HL-60 (cell line): Measurements from ENCODE around the gene AKAP8L.

Source experiments
- DNase-seq, 2 experiments: peaks; one replicate each; pipeline ENCODE4 v3.0.0-alpha.2; 2010 to 2020; ENCODE audit warnings: low read depth in 1 of 2, low spot score in 1 of 2
- H3K27ac ChIP-seq: fragments of 250-450 bp; sonication (Bioruptor Pico); replicated peaks from 2 replicates; pipeline ENCODE4 v1.5.1; 2020; ENCODE audit warnings: mild to moderate bottlenecking, moderate library complexity
- H3K27me3 ChIP-seq: fragments of 250-450 bp; sonication (Bioruptor Pico); 2 replicates; pipeline ENCODE4 v1.5.1; 2021; ENCODE audit warnings: mild to moderate bottlenecking, moderate library complexity; ENCODE audit not compliant: insufficient read depth, poor library complexity, severe bottlenecking
- H3K4me3 ChIP-seq: replicated peaks from 2 replicates; pipeline ENCODE4 v1.5.1; 2011; ENCODE audit warnings: mild to moderate bottlenecking, control low read depth, low read length; ENCODE audit not compliant: insufficient read depth
- CTCF ChIP-seq: IDR thresholded peaks from one replicate; pipeline ENCODE4 v1.5.1; 2011; ENCODE audit warnings: low read length, control low read depth, inconsistent platforms; ENCODE audit not compliant: insufficient read depth
- GABPA ChIP-seq: IDR thresholded peaks from 2 replicates; pipeline ENCODE4 v1.6.1; 2012; ENCODE audit warnings: low read depth
- POLR2AphosphoS5 ChIP-seq: IDR thresholded peaks from 2 replicates; pipeline ENCODE4 v1.6.1; 2012; ENCODE audit warnings: low read depth
- REST ChIP-seq: IDR thresholded peaks from 2 replicates; pipeline ENCODE4 v1.6.1; 2012; ENCODE audit warnings: low read depth; ENCODE audit not compliant: insufficient replicate concordance
- SPI1 ChIP-seq: IDR thresholded peaks from 2 replicates; pipeline ENCODE4 v1.6.1; 2012; ENCODE audit warnings: low read depth, mild to moderate bottlenecking, borderline replicate concordance

The AKAP8L gene

GRCh38 chr19:15358918-15359317, 59.9 kb downstream of the AKAP8L start:
- DNase-seq: no peak
- no peak overlapping the region for H3K27ac ChIP-seq
- TF ChIP-seq SPI1 (no peak), REST (no peak)
- H3K4me3 ChIP-seq: no peak overlapping the region
- H3K27me3 ChIP-seq: no peaks in the 10 kb centered on the region

- TF ChIP-seq SPI1 (no peak), GABPA (no peak), POLR2AphosphoS5 (no peak), CTCF (no peak), REST (no peak)
- no peak overlapping the region for H3K4me3 ChIP-seq
- H3K27me3 ChIP-seq: no peaks in the 10 kb centered on the region
- DNase-seq: no peak
- no peak overlapping the region for H3K27ac ChIP-seq
Measured at GRCh38 chr19:15357906-15358305, 60.9 kb downstream of the AKAP8L start.

- Histone ChIP-seq H3K27ac (no peak overlapping the region), H3K27me3 (no peaks in the 10 kb centered on the region), H3K4me3 (no peak overlapping the region)
- no peak for DNase-seq
- no peak for TF ChIP-seq REST
Measured at GRCh38 chr19:15354566-15355296, 64.1 kb downstream of the AKAP8L start.

GRCh38 chr19:15353908-15354307, 64.9 kb downstream of the AKAP8L start:
- Histone ChIP-seq H3K4me3 (no peak overlapping the region), H3K27ac (no peak overlapping the region), H3K27me3 (no peaks in the 10 kb centered on the region)
- no peak for DNase-seq
- no peak for TF ChIP-seq REST
- no peak for TF ChIP-seq CTCF
- no peak for TF ChIP-seq POLR2AphosphoS5
- TF ChIP-seq SPI1: no peak
- no peak for TF ChIP-seq GABPA
